Memory B cell (primary cell): ENCODE data around the gene ORM2.

Experiments used
- ATAC-seq: fragments of 150-1000 bp; cut with Tn5 transposase; 2 replicates; pipeline ENCODE4 v1.10.0; 2021; ENCODE audit warnings: low read depth, mild to moderate bottlenecking, moderate library complexity
- DNase-seq, 2 donors: peaks; one replicate each; pipeline ENCODE4 v3.0.0; 2022; ENCODE audit warnings: low spot score in 2 of 2
- H3K27ac Mint-ChIP-seq: one replicate; pipeline ENCODE4 v1.8.0; 2022; ENCODE audit warnings: mild to moderate bottlenecking, moderate library complexity, mixed read lengths
- H3K27me3 Mint-ChIP-seq: one replicate; pipeline ENCODE4 v1.8.0; 2022; ENCODE audit warnings: mixed read lengths
- H3K36me3 Mint-ChIP-seq: one replicate; pipeline ENCODE4 v1.8.0; 2022; ENCODE audit warnings: mild to moderate bottlenecking, mixed read lengths
- H3K4me1 Mint-ChIP-seq: one replicate; pipeline ENCODE4 v1.8.0; 2022; ENCODE audit warnings: mixed read lengths
- H3K4me3 Mint-ChIP-seq: one replicate; pipeline ENCODE4 v1.8.0; 2022; ENCODE audit warnings: mild to moderate bottlenecking, moderate library complexity, mixed read lengths
- H3K9me3 Mint-ChIP-seq: one replicate; pipeline ENCODE4 v1.8.0; 2022; ENCODE audit warnings: mixed read lengths

Gene ORM2

GRCh38 chr9:114375386-114376175 is 45.9 kb downstream of the ORM2 start:
- no peak for DNase-seq
- Mint-ChIP-seq H3K36me3 (peaks cover 38% of the 10 kb centered on the region), H3K4me1 (peaks cover 62% of the 10 kb centered on the region), H3K27me3 (no peaks in the 10 kb centered on the region), H3K9me3 (no peaks in the 10 kb centered on the region), H3K27ac (peak overlapping the region; percentile 80), H3K4me3 (no peak overlapping the region)
- no peak for ATAC-seq

DNA sequence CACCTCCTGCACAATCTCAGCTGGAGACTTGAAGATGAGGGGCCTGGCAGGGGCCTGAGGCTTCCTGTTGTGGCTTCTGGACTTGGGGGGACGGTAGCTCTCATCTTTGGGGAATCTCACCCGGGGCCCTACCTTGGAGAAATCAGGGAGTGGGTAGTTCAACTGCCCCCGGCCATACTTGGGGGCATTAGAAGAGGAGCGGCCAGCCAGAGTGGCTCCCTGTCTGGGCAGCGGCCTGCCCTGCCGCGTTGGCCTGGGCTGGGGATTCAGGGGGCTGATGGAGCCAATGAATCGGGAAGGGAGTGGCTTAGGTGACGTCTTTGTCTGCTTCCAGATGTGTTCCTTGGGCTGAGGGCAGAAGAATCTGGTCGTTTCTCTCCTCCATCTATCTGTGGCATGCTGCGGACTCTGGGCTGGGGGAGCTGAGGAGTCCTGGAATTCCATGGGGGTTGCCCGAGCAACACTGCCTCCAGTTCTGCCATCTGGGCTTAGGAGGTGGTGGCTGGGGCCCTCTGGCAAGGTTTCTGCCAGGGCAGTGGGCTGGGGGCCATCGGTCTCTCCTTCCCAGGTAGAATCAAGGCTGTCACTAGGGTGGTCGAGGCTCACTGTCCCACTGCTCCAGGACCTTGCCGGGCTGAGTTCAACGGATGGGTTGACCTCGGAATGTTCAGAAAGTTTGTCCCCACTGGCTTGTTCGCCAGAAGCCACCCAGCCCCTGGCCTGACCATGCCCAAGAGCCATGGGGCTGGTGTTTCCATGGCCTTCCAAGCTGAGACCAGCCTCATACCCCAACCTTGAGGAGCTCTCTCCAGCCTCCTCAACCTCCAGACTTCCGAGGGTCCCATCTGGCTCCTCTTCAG is 47.1 kb downstream of the ORM2 start:
- H3K27ac Mint-ChIP-seq = peak overlapping the region; percentile 36
- no peak overlapping the region for H3K4me3 Mint-ChIP-seq
- ATAC-seq = no peak
- peaks cover 38% of the 10 kb centered on the region for H3K36me3 Mint-ChIP-seq
- H3K27me3 Mint-ChIP-seq = no peaks in the 10 kb centered on the region
- DNase-seq = no peak
- H3K4me1 Mint-ChIP-seq = peaks cover 51% of the 10 kb centered on the region
- no peaks in the 10 kb centered on the region for H3K9me3 Mint-ChIP-seq

GRCh38 chr9:114378016-114378415 is 48.3 kb downstream of the ORM2 start:
- DNase-seq = no peak
- no peaks in the 10 kb centered on the region for H3K9me3 Mint-ChIP-seq
- peak overlapping the region; percentile 89 for H3K27ac Mint-ChIP-seq
- peaks cover 51% of the 10 kb centered on the region for H3K4me1 Mint-ChIP-seq
- ATAC-seq = no peak
- no peaks in the 10 kb centered on the region for H3K27me3 Mint-ChIP-seq
- no peak overlapping the region for H3K4me3 Mint-ChIP-seq
- H3K36me3 Mint-ChIP-seq = peaks cover 38% of the 10 kb centered on the region

GRCh38 chr9:114378883-114379282 is 49.2 kb downstream of the ORM2 start:
- no peak for ATAC-seq
- H3K27me3 Mint-ChIP-seq = no peaks in the 10 kb centered on the region
- H3K36me3 Mint-ChIP-seq = peaks cover 38% of the 10 kb centered on the region
- H3K4me3 Mint-ChIP-seq = no peak overlapping the region
- DNase-seq = no peak
- H3K9me3 Mint-ChIP-seq = no peaks in the 10 kb centered on the region
- peaks cover 54% of the 10 kb centered on the region for H3K4me1 Mint-ChIP-seq
- H3K27ac Mint-ChIP-seq = peak overlapping the region; percentile 89
